GM23338 (cell line): ENCODE data around the gene VSIG10. TPM values are rescaled to one million over a fixed set of nuclear protein-coding genes. Genes with fewer than 3 reads are reported as not detected.

Experiments used
- polyA plus RNA-seq: library from polyadenylated mRNA; unstranded; fragments of >200 nt; fragmentation: Nextera tagmentation; extraction: Ambion mirVana; gene quantifications from 2 replicates; pipeline ENCODE4 v1.2.1, GENCODE V29; 2016
- small RNA-seq: library from RNA; depleted of rRNA; stranded (forward); fragments of <200 nt; gene quantifications from one replicate; pipeline ENCODE3, GENCODE V24; 2014; ENCODE audit warnings: low replicate concordance
- total RNA-seq: library from RNA; depleted of rRNA; stranded (reverse); fragments of >200 nt; shearing (Covaris generic); gene quantifications from 2 replicates; pipeline ENCODE4 v1.2.3, GENCODE V29; 2014; rRNA removed

VSIG10 gene
- total and polyA plus RNA-seq, 2 experiments from 2014 or later: 52.1 to 98.5 TPM

Small RNAs within 50 kb of the gene (small RNA-seq; reads per million reads assigned to genes)
- not detected for gene AC131159.1

Other genes starting within 250 kb of the VSIG10 start
- 2.2 and 2.7 TPM in 2 replicates for gene KSR2, start 135.0 kb downstream of the VSIG10 start, total RNA-seq
- gene KSR2, start 135.0 kb downstream of the VSIG10 start, polyA plus RNA-seq: 0.94 and 1.1 TPM in 2 replicates
- gene RFC5, start 87.3 kb downstream of the VSIG10 start, total RNA-seq: 53.2 and 56.4 TPM in 2 replicates
- 35.0 and 35.1 TPM in 2 replicates for gene RFC5, start 87.3 kb downstream of the VSIG10 start, polyA plus RNA-seq
- 53.2 and 60.8 TPM in 2 replicates for gene WSB2, start 42.8 kb downstream of the VSIG10 start, total RNA-seq
- gene WSB2, start 42.8 kb downstream of the VSIG10 start, polyA plus RNA-seq: 36.6 and 38.8 TPM in 2 replicates
- gene PEBP1, start 32.1 kb upstream of the VSIG10 start, total RNA-seq: 442 and 453 TPM in 2 replicates
- 819 and 844 TPM in 2 replicates for gene PEBP1, start 32.1 kb upstream of the VSIG10 start, polyA plus RNA-seq